H9 (cell line): ENCODE data around the gene OR52W1. TPM values are rescaled to one million over a fixed set of nuclear protein-coding genes. Genes with fewer than 3 reads are reported as not detected.
A peak's percentile ranks its signal among the peaks of the same experiment; 100 is the strongest.

ENCODE experiments used
- DNase-seq: peaks from one replicate; pipeline ENCODE4 v3.0.0-alpha.2; 2017
- H2AFZ ChIP-seq: one replicate; pipeline ENCODE4 v1.6.1; 2013; ENCODE audit warnings: mild to moderate bottlenecking, low read length, control low read depth, moderate library complexity
- H2AK5ac ChIP-seq: 2 replicates; pipeline ENCODE4 v1.6.1; 2013; ENCODE audit warnings: low read length, control low read depth, mixed read lengths; ENCODE audit not compliant: insufficient read length
- H2BK120ac ChIP-seq: one replicate; pipeline ENCODE4 v1.6.1; 2013; ENCODE audit warnings: low read depth, mild to moderate bottlenecking, low read length, control low read depth, inconsistent platforms; ENCODE audit not compliant: poor library complexity, severe bottlenecking
- H2BK12ac ChIP-seq: 2 replicates; pipeline ENCODE4 v1.6.1; 2013; ENCODE audit warnings: low read length, control low read depth, mixed read lengths, low read depth; ENCODE audit not compliant: insufficient read length
- H2BK15ac ChIP-seq: 2 replicates; pipeline ENCODE4 v1.6.1; 2013; ENCODE audit warnings: low read depth, low read length, control low read depth
- H2BK20ac ChIP-seq: one replicate; pipeline ENCODE4 v1.6.1; 2013; ENCODE audit warnings: low read depth, mild to moderate bottlenecking, low read length, control low read depth, inconsistent platforms; ENCODE audit not compliant: poor library complexity, severe bottlenecking
- H2BK5ac ChIP-seq: 2 replicates; pipeline ENCODE4 v1.6.1; 2013; ENCODE audit warnings: low read length, control low read depth, mixed read lengths; ENCODE audit not compliant: insufficient read length
- H3K14ac ChIP-seq: 2 replicates; pipeline ENCODE4 v1.6.1; 2013; ENCODE audit warnings: low read length, control low read depth; ENCODE audit not compliant: insufficient read depth
- H3K18ac ChIP-seq: 2 replicates; pipeline ENCODE4 v1.6.1; 2013; ENCODE audit warnings: low read depth, mild to moderate bottlenecking, mixed read lengths, low read length, control low read depth; ENCODE audit not compliant: insufficient read length
- H3K23ac ChIP-seq: 2 replicates; pipeline ENCODE4 v1.6.1; 2013; ENCODE audit warnings: low read length, control low read depth, mixed read lengths, low read depth; ENCODE audit not compliant: insufficient read length
- H3K23me2 ChIP-seq: 2 replicates; pipeline ENCODE4 v1.6.1; 2013; ENCODE audit warnings: low read depth, mild to moderate bottlenecking, mixed read lengths, low read length, control low read depth; ENCODE audit not compliant: insufficient read length, poor library complexity, severe bottlenecking
- H3K27ac ChIP-seq: 2 replicates; pipeline ENCODE4 v1.5.1; 2013; ENCODE audit warnings: low read length, control low read depth, mixed read lengths, low read depth; ENCODE audit not compliant: insufficient read length
- H3K27me3 ChIP-seq: 2 replicates; pipeline ENCODE4 v1.6.1; 2013; ENCODE audit warnings: low read length, control low read depth, inconsistent platforms; ENCODE audit not compliant: insufficient read depth
- H3K4ac ChIP-seq: 2 replicates; pipeline ENCODE4 v1.6.1; 2013; ENCODE audit warnings: low read depth, mild to moderate bottlenecking, control low read depth, inconsistent platforms, low read length, moderate library complexity
- H3K4me1 ChIP-seq: 2 replicates; pipeline ENCODE4 v1.6.1; 2013; ENCODE audit warnings: low read length, control low read depth, inconsistent platforms; ENCODE audit not compliant: insufficient read depth
- H3K4me2 ChIP-seq: 2 replicates; pipeline ENCODE4 v1.6.1; 2013; ENCODE audit warnings: low read length, control low read depth, mixed read lengths; ENCODE audit not compliant: insufficient read length, insufficient read depth
- H3K56ac ChIP-seq: 2 replicates; pipeline ENCODE4 v1.6.1; 2013; ENCODE audit warnings: low read depth, mild to moderate bottlenecking, mixed read lengths, low read length, control low read depth; ENCODE audit not compliant: insufficient read length
- H3K79me1 ChIP-seq: 2 replicates; pipeline ENCODE4 v1.6.1; 2013; ENCODE audit warnings: low read depth, mild to moderate bottlenecking, moderate library complexity, low read length, control low read depth, inconsistent platforms; ENCODE audit not compliant: insufficient read depth, poor library complexity, severe bottlenecking
- H3K79me2 ChIP-seq: 2 replicates; pipeline ENCODE4 v1.6.1; 2013; ENCODE audit warnings: low read length, control low read depth, inconsistent platforms; ENCODE audit not compliant: insufficient read depth
- H3K9ac ChIP-seq: 2 replicates; pipeline ENCODE4 v1.6.1; 2013; ENCODE audit warnings: low read length, control low read depth, mixed read lengths; ENCODE audit not compliant: insufficient read length; ENCODE audit errors: extremely low read depth
- H3K9me3 ChIP-seq: one replicate; pipeline ENCODE4 v1.6.1; 2013; ENCODE audit warnings: low read depth, low read length, inconsistent platforms; ENCODE audit not compliant: control insufficient read depth
- H3T11ph ChIP-seq: one replicate; pipeline ENCODE4 v1.6.1; 2013; ENCODE audit warnings: mild to moderate bottlenecking, low read length, control low read depth, inconsistent platforms
- H4K20me1 ChIP-seq: one replicate; pipeline ENCODE4 v1.6.1; 2013; ENCODE audit not compliant: control insufficient read depth, insufficient read length, insufficient read depth
- H4K5ac ChIP-seq: 2 replicates; pipeline ENCODE4 v1.6.1; 2013; ENCODE audit warnings: low read depth, mild to moderate bottlenecking, mixed read lengths, low read length, control low read depth; ENCODE audit not compliant: insufficient read length
- H4K8ac ChIP-seq: replicated peaks from 2 replicates; pipeline ENCODE4 v1.6.1; 2013; ENCODE audit warnings: low read length, control low read depth, mixed read lengths, low read depth; ENCODE audit not compliant: insufficient read length
- H4K91ac ChIP-seq: 2 replicates; pipeline ENCODE4 v1.6.1; 2013; ENCODE audit warnings: low read depth, mild to moderate bottlenecking, moderate library complexity, mixed read lengths, low read length, control low read depth; ENCODE audit not compliant: insufficient read length
- H3K27ac Mint-ChIP-seq, 3 experiments: 2 replicates in 2 of 3; 3 replicates in 1 of 3; pipeline ENCODE4 v1.8.0; 2020 to 2021; ENCODE audit warnings: mixed read lengths in 3 of 3, mild to moderate bottlenecking in 1 of 3, moderate library complexity in 1 of 3
- H3K27me3 Mint-ChIP-seq: 2 replicates; pipeline ENCODE4 v1.8.0; 2021; ENCODE audit warnings: low read depth, mild to moderate bottlenecking, moderate library complexity, mixed read lengths
- H3K36me3 Mint-ChIP-seq, 3 experiments: 2 replicates in 2 of 3; 3 replicates in 1 of 3; pipeline ENCODE4 v1.8.0; 2020 to 2021; ENCODE audit warnings: low read depth in 3 of 3, mixed read lengths in 3 of 3; ENCODE audit not compliant: insufficient read depth in 1 of 3
- H3K4me1 Mint-ChIP-seq, 2 experiments: 2 replicates each; pipeline ENCODE4 v1.8.0; 2020; ENCODE audit warnings: mixed read lengths in 2 of 2
- H3K4me3 Mint-ChIP-seq, 2 experiments: 2 replicates in 1 of 2; 3 replicates in 1 of 2; pipeline ENCODE4 v1.8.0; 2020 to 2021; ENCODE audit warnings: mild to moderate bottlenecking in 2 of 2, mixed read lengths in 2 of 2, moderate library complexity in 1 of 2
- H3K9me3 Mint-ChIP-seq, 2 experiments: 2 replicates in 1 of 2; 3 replicates in 1 of 2; pipeline ENCODE4 v1.8.0; 2020; ENCODE audit warnings: mild to moderate bottlenecking in 2 of 2, mixed read lengths in 2 of 2, moderate library complexity in 1 of 2
- CTCF ChIP-seq: fragments of 200-600 bp; sonication (generic); conservative IDR thresholded peaks from 3 replicates; pipeline ENCODE4 v1.8.0; 2021; ENCODE audit warnings: antibody characterized with exemption, mild to moderate bottlenecking
- WGBS: extraction: QIAGEN DNeasy Blood & Tissue Kit; methylation state at CpG from one replicate; pipeline ENCODE4 v1.1.7; 2013; ENCODE audit warnings: missing lambda C conversion rate, low lambda C conversion rate, mixed read lengths; ENCODE audit not compliant: insufficient read length; ENCODE audit errors: extremely low coverage; 5-methylcytosine and 5-hydroxymethylcytosine counted together
- total RNA-seq: library from RNA; stranded (reverse); gene quantifications from 2 replicates; pipeline ENCODE4 v1.2.1, GENCODE V29; 2021

The OR52W1 gene
- total RNA-seq, 1 experiment from 2014 or later: not detected

- Histone ChIP-seq H2BK15ac (no peak overlapping the region), H2BK20ac (no peak overlapping the region), H3K23me2 (no peaks in the 10 kb centered on the region), H3K27me3 (no peaks in the 10 kb centered on the region), H2AK5ac (no peak overlapping the region), H3K56ac (no peak overlapping the region), H3K79me1 (no peaks in the 10 kb centered on the region), H4K8ac (no peak overlapping the region), H3K4me1 (no peaks in the 10 kb centered on the region), H2AFZ (no peak overlapping the region), H4K5ac (no peak overlapping the region), H2BK5ac (no peak overlapping the region), H4K20me1 (no peaks in the 10 kb centered on the region), H3K18ac (no peak overlapping the region), H3K4me2 (no peak overlapping the region), H3K9ac (no peak overlapping the region), H3K9me3 (no peaks in the 10 kb centered on the region), H3K23ac (no peak overlapping the region), H3T11ph (no peak overlapping the region), H3K79me2 (no peaks in the 10 kb centered on the region), H3K4ac (no peak overlapping the region), H4K91ac (no peak overlapping the region), H2BK12ac (no peak overlapping the region), H2BK120ac (no peak overlapping the region), H3K27ac (no peak overlapping the region), H3K14ac (no peak overlapping the region)
- Mint-ChIP-seq H3K27ac (peak overlapping the region in 1 of 3 experiments; percentile 85; a peak in 1 of 7 replicates), H3K36me3 (peaks cover 20 to 63% (median 30%) of the 10 kb centered on the region in 3 experiments; a peak in 6 of 7 replicates), H3K9me3 (no peaks in the 10 kb centered on the region), H3K4me1 (no peaks in the 10 kb centered on the region), H3K4me3 (no peak overlapping the region), H3K27me3 (no peaks in the 10 kb centered on the region)
- TF ChIP-seq CTCF: no peak
- no peak for DNase-seq
- no CpG with 5 or more reads among the region's 19 CpGs for WGBS
Measured at GRCh38 chr11:6217722-6218121, 18.7 kb downstream of the OR52W1 start.
